ENCODE measurements around the gene CCDC126.

CCDC126 gene

DNA sequence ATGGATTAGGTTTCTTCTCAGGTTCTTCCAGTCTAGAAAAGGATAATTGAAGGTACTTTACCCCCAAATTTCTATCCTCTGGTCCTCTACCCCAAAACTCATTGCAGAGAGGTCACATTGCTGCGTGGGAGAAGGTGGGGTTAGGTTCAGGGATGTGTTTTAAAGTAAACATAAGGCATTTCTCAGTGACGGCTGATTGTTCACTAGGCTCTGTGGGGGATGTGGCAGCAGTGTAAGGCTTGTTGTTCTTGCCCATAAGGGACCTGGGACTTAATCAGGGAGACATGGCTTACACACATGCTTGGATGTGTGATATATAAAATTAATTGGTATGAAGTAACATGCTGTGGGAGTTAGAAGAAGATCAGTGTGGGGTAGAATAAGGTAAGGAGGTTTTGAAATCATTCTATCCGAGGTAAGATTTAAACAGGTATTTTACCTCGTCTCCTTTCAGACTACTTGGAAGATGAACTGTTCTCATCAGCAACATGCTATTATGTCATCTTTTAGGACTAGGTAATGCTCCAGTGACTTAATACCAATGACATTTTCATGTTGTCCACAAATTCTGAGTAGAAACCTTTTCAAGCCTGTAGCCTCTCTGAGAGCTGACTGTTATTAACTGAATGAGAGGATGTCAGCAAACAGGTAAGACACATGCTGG is 6.6 kb downstream of the CCDC126 start:
- H3K4me3 ChIP-seq (ENCODE audit: low read depth, low read length), result no peak overlapping the region
- no peak for DNase-seq
- no peak for TF ChIP-seq CTCF (IDR thresholded peaks at IDR 0.05; ENCODE audit: low read depth, low read length)
- no peaks in the 10 kb centered on the region for H3K36me3 ChIP-seq
- H3K9me3 ChIP-seq, result no peaks in the 10 kb centered on the region
- no peaks in the 10 kb centered on the region for H3K27me3 ChIP-seq
- H3K4me1 ChIP-seq, result no peaks in the 10 kb centered on the region

GRCh38 chr7:23604296-23604640 is 7.1 kb downstream of the CCDC126 start:
- H3K27me3 ChIP-seq, result no peaks in the 10 kb centered on the region

GRCh38 chr7:23607130-23607529 is 9.9 kb downstream of the CCDC126 start:
- no peak overlapping the region for H3K4me3 ChIP-seq (ENCODE audit: low read depth, low read length)
- no peaks in the 10 kb centered on the region for H3K27me3 ChIP-seq
- H3K36me3 ChIP-seq, result no peaks in the 10 kb centered on the region
- H3K9me3 ChIP-seq, result no peaks in the 10 kb centered on the region
- no peak for TF ChIP-seq CTCF (IDR thresholded peaks at IDR 0.05; ENCODE audit: low read depth, low read length)
- DNase-seq, result no peak
- no peaks in the 10 kb centered on the region for H3K4me1 ChIP-seq

More at GRCh38 chr7:23604296-23604640, 7.1 kb downstream of the CCDC126 start:
- no peaks in the 10 kb centered on the region for H3K4me1 ChIP-seq
- no peak for DNase-seq
- no peaks in the 10 kb centered on the region for H3K9me3 ChIP-seq
- H3K4me3 ChIP-seq (ENCODE audit: low read depth, low read length), result no peak overlapping the region
- no peak for TF ChIP-seq CTCF (IDR thresholded peaks at IDR 0.05; ENCODE audit: low read depth, low read length)
- H3K36me3 ChIP-seq, result no peaks in the 10 kb centered on the region

DNA sequence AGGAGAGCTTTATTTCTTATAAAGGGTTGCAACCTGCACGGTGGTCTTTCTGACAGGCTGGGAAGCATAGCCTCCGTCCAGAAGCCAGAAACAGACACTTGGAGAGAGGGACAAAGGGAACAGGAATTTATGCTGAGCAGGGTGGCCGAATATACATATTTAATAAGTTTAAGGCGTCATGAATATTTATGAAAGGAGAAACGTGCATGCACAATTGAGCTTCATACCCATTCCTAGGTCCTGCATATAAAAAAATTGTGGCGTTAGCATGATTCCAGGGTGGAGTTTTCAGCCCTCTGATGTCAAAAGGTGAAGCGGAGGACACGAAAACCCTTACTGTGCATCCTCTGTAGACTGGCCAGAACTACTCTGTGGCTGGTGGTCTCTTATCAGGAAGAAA is 10.7 kb downstream of the CCDC126 start:
- Histone ChIP-seq H3K4me3 (ENCODE audit: low read depth, low read length) (no peak overlapping the region), H3K4me1 (no peaks in the 10 kb centered on the region), H3K27me3 (no peaks in the 10 kb centered on the region; the same call in 1 of the 2 replicates), H3K9me3 (no peaks in the 10 kb centered on the region), H3K36me3 (no peaks in the 10 kb centered on the region)
- no peak for TF ChIP-seq CTCF (IDR thresholded peaks at IDR 0.05; ENCODE audit: low read depth, low read length)
- DNase-seq, result no peak

- H3K36me3 ChIP-seq, result no peaks in the 10 kb centered on the region
- H3K27me3 ChIP-seq, result no peaks in the 10 kb centered on the region; the same call in 1 of the 2 replicates
- H3K4me3 ChIP-seq (ENCODE audit: low read depth, low read length), result no peak overlapping the region
- no peaks in the 10 kb centered on the region for H3K9me3 ChIP-seq
- TF ChIP-seq CTCF (IDR thresholded peaks at IDR 0.05; ENCODE audit: low read depth, low read length), result no peak
- no peaks in the 10 kb centered on the region for H3K4me1 ChIP-seq
- no peak for DNase-seq
Measured at GRCh38 chr7:23615331-23615730, 18.1 kb downstream of the CCDC126 start.

- TF ChIP-seq CTCF (IDR thresholded peaks at IDR 0.05; ENCODE audit: low read depth, low read length), result no peak
- no peak overlapping the region for H3K4me3 ChIP-seq (ENCODE audit: low read depth, low read length)
- no peaks in the 10 kb centered on the region for H3K36me3 ChIP-seq
- no peaks in the 10 kb centered on the region; the same call in 1 of the 2 replicates for H3K27me3 ChIP-seq
- DNase-seq, result no peak
- no peaks in the 10 kb centered on the region for H3K4me1 ChIP-seq
- H3K9me3 ChIP-seq, result no peaks in the 10 kb centered on the region
Measured at GRCh38 chr7:23616593-23616992, 19.4 kb downstream of the CCDC126 start.
